ENCODE results near the gene KCNJ12. TPM values are rescaled to one million over a fixed set of nuclear protein-coding genes. Genes with fewer than 3 reads are reported as not detected.
"Not testable (repeated sequence)": the region's sequence is repeated elsewhere in the genome, so short reads cannot be mapped to it uniquely, and the experiment has no call there.

Gene KCNJ12
- total and polyA plus RNA-seq, 4 experiments from 2014 or later: not detected

- POLR2A ChIA-PET (ENCODE audit: partially characterized antibody); DNase-seq; H3K27me3 ChIP-seq (ENCODE audit: insufficient read depth, low read length); H3K36me3 Mint-ChIP-seq; H3K4me3 ChIP-seq (ENCODE audit: low read length in 2 of 2); H3K9me3 ChIP-seq (ENCODE audit: control insufficient read depth in 1 of 2, low read length in 2 of 2); CTCF ChIA-PET (ENCODE audit: partially characterized antibody); H3K27me3 Mint-ChIP-seq; H3K9me3 Mint-ChIP-seq; H3K4me1 ChIP-seq (ENCODE audit: insufficient read depth, low read length); H3K36me3 ChIP-seq (ENCODE audit: insufficient read depth, low read length); H3K4me1 Mint-ChIP-seq; H3K27ac Mint-ChIP-seq; intact Hi-C loops (cut with micrococcal nuclease); H3K27ac ChIP-seq (ENCODE audit: low read depth, low read length); H3K4me3 Mint-ChIP-seq: not testable (repeated sequence)
Measured at GRCh38 chr17:21410906-21411678, 34.9 kb downstream of the KCNJ12 start.

- H3K27me3 Mint-ChIP-seq; POLR2A ChIA-PET (ENCODE audit: partially characterized antibody); H3K27me3 ChIP-seq (ENCODE audit: insufficient read depth, low read length); H3K9me3 ChIP-seq (ENCODE audit: control insufficient read depth in 1 of 2, low read length in 2 of 2); H3K27ac ChIP-seq (ENCODE audit: low read depth, low read length); H3K9me3 Mint-ChIP-seq; CTCF ChIA-PET (ENCODE audit: partially characterized antibody); H3K4me3 Mint-ChIP-seq; H3K36me3 Mint-ChIP-seq; H3K36me3 ChIP-seq (ENCODE audit: insufficient read depth, low read length); H3K4me3 ChIP-seq (ENCODE audit: low read length in 2 of 2); intact Hi-C loops (cut with micrococcal nuclease); H3K4me1 Mint-ChIP-seq; H3K4me1 ChIP-seq (ENCODE audit: insufficient read depth, low read length); DNase-seq; H3K27ac Mint-ChIP-seq: not testable (repeated sequence)
Measured at GRCh38 chr17:21411679-21412205, 35.6 kb downstream of the KCNJ12 start.

DNA sequence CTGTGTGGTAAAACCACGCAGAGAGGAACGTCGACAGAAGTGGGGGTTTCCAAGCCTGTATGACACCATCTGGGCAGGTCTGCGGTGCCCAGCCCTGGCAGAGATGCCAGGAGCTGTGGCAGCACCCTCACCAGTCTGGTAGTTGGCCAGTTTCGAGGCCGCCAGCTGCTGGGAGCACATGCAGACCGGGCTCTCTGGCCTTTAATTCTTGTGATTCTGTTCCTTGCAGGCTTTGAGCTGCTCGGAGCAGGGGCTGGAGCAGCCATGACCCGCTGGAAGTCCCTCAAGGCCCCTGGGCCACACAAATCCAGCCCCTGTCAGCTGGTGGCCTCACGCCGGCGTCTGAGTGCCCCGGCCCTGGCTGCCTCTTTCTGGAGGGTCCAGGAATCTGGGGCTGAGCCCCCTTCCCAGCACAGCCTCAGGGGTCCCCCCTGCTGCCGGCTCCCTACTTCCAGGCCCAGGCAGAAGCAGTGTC is 36.1 kb downstream of the KCNJ12 start:
- H3K27me3 ChIP-seq (ENCODE audit: insufficient read depth, low read length); H3K27me3 Mint-ChIP-seq; H3K9me3 Mint-ChIP-seq; DNase-seq; intact Hi-C loops (cut with micrococcal nuclease); H3K4me3 Mint-ChIP-seq; CTCF ChIA-PET (ENCODE audit: partially characterized antibody); H3K27ac Mint-ChIP-seq; H3K27ac ChIP-seq (ENCODE audit: low read depth, low read length); H3K4me1 Mint-ChIP-seq; H3K9me3 ChIP-seq (ENCODE audit: control insufficient read depth in 1 of 2, low read length in 2 of 2); H3K4me1 ChIP-seq (ENCODE audit: insufficient read depth, low read length); H3K36me3 Mint-ChIP-seq; H3K36me3 ChIP-seq (ENCODE audit: insufficient read depth, low read length); POLR2A ChIA-PET (ENCODE audit: partially characterized antibody); H3K4me3 ChIP-seq (ENCODE audit: low read length in 2 of 2): not testable (repeated sequence)

DNA sequence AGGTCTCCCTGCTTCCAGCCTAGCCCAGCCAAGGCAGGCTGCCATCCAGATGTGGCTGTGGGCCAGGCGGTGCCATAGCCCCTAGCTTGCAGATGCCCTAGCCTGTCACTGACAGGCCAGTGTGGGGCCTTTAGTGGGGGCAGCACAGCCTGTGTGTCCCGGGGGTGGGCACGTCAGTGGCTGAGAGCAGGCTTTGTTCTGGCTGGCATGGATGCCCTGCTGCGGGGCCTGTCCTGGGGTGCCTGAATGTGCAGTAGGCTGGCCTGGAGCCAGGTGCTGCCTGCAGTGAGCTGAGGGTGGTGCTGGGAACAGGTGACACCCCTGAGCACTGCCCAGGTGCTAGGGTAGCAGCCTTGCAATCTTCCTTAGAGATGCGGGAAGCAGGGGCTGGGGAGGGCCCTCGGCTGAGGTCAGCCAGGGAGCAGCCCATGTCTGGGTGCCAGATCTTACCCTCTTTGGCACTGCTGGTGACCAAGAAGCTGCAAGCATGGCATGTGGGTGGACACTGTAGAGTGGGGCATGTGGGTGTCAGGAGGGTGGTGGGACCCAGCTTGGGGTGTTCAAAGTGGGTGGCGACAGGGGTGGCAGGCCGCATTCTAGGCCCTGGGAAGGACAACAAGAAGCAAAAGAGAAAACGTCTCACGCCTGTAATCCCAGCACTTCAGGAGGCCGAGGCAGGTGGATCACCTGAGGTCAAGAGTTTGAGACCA is 37.6 kb downstream of the KCNJ12 start:
- H3K27me3 Mint-ChIP-seq; H3K27ac ChIP-seq (ENCODE audit: low read depth, low read length); H3K4me1 ChIP-seq (ENCODE audit: insufficient read depth, low read length); DNase-seq; H3K4me3 ChIP-seq (ENCODE audit: low read length in 2 of 2); H3K36me3 Mint-ChIP-seq; H3K9me3 Mint-ChIP-seq; H3K27me3 ChIP-seq (ENCODE audit: insufficient read depth, low read length); H3K9me3 ChIP-seq (ENCODE audit: control insufficient read depth in 1 of 2, low read length in 2 of 2); CTCF ChIA-PET (ENCODE audit: partially characterized antibody); intact Hi-C loops (cut with micrococcal nuclease); H3K4me1 Mint-ChIP-seq; POLR2A ChIA-PET (ENCODE audit: partially characterized antibody); H3K27ac Mint-ChIP-seq; H3K4me3 Mint-ChIP-seq; H3K36me3 ChIP-seq (ENCODE audit: insufficient read depth, low read length): not testable (repeated sequence)

- H3K27me3 Mint-ChIP-seq; H3K27me3 ChIP-seq (ENCODE audit: insufficient read depth, low read length); H3K27ac ChIP-seq (ENCODE audit: low read depth, low read length); H3K36me3 ChIP-seq (ENCODE audit: insufficient read depth, low read length); H3K9me3 ChIP-seq (ENCODE audit: control insufficient read depth in 1 of 2, low read length in 2 of 2); intact Hi-C loops (cut with micrococcal nuclease); H3K27ac Mint-ChIP-seq; CTCF ChIA-PET (ENCODE audit: partially characterized antibody); H3K9me3 Mint-ChIP-seq; H3K4me3 ChIP-seq (ENCODE audit: low read length in 2 of 2); H3K36me3 Mint-ChIP-seq; H3K4me1 Mint-ChIP-seq; POLR2A ChIA-PET (ENCODE audit: partially characterized antibody); DNase-seq; H3K4me3 Mint-ChIP-seq: not testable (repeated sequence)
- peaks cover 10% of the 10 kb centered on the region for H3K4me1 ChIP-seq (ENCODE audit: insufficient read depth, low read length)
Measured at GRCh38 chr17:21414616-21415015, 38.5 kb downstream of the KCNJ12 start.

DNA sequence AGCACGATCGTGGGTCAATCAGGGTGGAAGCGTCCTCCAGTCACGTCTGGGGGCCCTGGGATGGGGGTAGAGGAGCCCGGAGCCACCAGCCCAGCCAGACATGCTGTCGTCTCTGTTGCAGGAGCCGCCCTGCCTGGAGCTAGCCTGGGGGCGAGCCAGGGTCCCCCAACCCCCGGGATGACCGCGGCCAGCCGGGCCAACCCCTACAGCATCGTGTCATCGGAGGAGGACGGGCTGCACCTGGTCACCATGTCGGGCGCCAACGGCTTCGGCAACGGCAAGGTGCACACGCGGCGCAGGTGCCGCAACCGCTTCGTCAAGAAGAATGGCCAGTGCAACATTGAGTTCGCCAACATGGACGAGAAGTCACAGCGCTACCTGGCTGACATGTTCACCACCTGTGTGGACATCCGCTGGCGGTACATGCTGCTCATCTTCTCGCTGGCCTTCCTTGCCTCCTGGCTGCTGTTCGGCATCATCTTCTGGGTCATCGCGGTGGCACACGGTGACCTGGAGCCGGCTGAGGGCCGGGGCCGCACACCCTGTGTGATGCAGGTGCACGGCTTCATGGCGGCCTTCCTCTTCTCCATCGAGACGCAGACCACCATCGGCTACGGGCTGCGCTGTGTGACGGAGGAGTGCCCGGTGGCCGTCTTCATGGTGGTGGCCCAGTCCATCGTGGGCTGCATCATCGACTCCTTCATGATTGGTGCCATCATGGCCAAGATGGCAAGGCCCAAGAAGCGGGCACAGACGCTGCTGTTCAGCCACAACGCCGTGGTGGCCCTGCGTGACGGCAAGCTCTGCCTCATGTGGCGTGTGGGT is 39.2 kb downstream of the KCNJ12 start:
- H3K27me3 ChIP-seq (ENCODE audit: insufficient read depth, low read length); CTCF ChIA-PET (ENCODE audit: partially characterized antibody); H3K4me3 Mint-ChIP-seq; DNase-seq; H3K4me3 ChIP-seq (ENCODE audit: low read length in 2 of 2); intact Hi-C loops (cut with micrococcal nuclease); H3K27me3 Mint-ChIP-seq; POLR2A ChIA-PET (ENCODE audit: partially characterized antibody); H3K36me3 ChIP-seq (ENCODE audit: insufficient read depth, low read length); H3K27ac Mint-ChIP-seq; H3K9me3 ChIP-seq (ENCODE audit: control insufficient read depth in 1 of 2, low read length in 2 of 2); H3K27ac ChIP-seq (ENCODE audit: low read depth, low read length); H3K9me3 Mint-ChIP-seq; H3K36me3 Mint-ChIP-seq: not testable (repeated sequence)
- H3K4me1 ChIP-seq (ENCODE audit: insufficient read depth, low read length): peaks cover 10% of the 10 kb centered on the region
- H3K4me1 Mint-ChIP-seq: peaks cover 5 to 16% (median 13%) of the 10 kb centered on the region in 4 donors

- CTCF ChIA-PET (ENCODE audit: partially characterized antibody); H3K36me3 Mint-ChIP-seq; H3K36me3 ChIP-seq (ENCODE audit: insufficient read depth, low read length); H3K27ac Mint-ChIP-seq; H3K9me3 Mint-ChIP-seq; H3K27me3 Mint-ChIP-seq; H3K4me3 Mint-ChIP-seq; H3K9me3 ChIP-seq (ENCODE audit: control insufficient read depth in 1 of 2, low read length in 2 of 2); DNase-seq; H3K27me3 ChIP-seq (ENCODE audit: insufficient read depth, low read length); intact Hi-C loops (cut with micrococcal nuclease); H3K27ac ChIP-seq (ENCODE audit: low read depth, low read length); H3K4me3 ChIP-seq (ENCODE audit: low read length in 2 of 2); POLR2A ChIA-PET (ENCODE audit: partially characterized antibody): not testable (repeated sequence)
- peaks cover 5 to 16% (median 13%) of the 10 kb centered on the region in 4 donors for H3K4me1 Mint-ChIP-seq
- peaks cover 10% of the 10 kb centered on the region for H3K4me1 ChIP-seq (ENCODE audit: insufficient read depth, low read length)
Measured at GRCh38 chr17:21416471-21416981, 40.4 kb downstream of the KCNJ12 start.

All from CD4-positive, alpha-beta memory T cell (primary cell).